Activated T-cell treated with anti-CD3 and anti-CD28 coated beads, Interleukin-2, amount 50 U/mL, for 1 hour (primary cell): ENCODE measurements around the gene TBL1Y.
"Not testable (repeated sequence)": the region's sequence is repeated elsewhere in the genome, so short reads cannot be mapped to it uniquely, and the experiment has no call there.

Source experiments
- DNase-seq: peaks from one replicate; pipeline ENCODE4 v3.0.0-alpha.2; 2020

Gene TBL1Y

GRCh38 chrY:6977783-6978182, 67.3 kb downstream of the TBL1Y start:
- no peak for DNase-seq

- DNase-seq, result no peak
Measured at GRCh38 chrY:6983221-6983620, 72.7 kb downstream of the TBL1Y start.

GRCh38 chrY:6987811-6988210, 77.3 kb downstream of the TBL1Y start:
- no peak for DNase-seq

- no peak for DNase-seq
Measured at GRCh38 chrY:6989886-6990620, 79.6 kb downstream of the TBL1Y start.

GRCh38 chrY:6992041-6992440, 81.5 kb downstream of the TBL1Y start:
- DNase-seq, result no peak

GRCh38 chrY:6995987-6996386, 85.5 kb downstream of the TBL1Y start:
- DNase-seq, result no peak

- no peak for DNase-seq
Measured at GRCh38 chrY:6997503-6998066, 87.1 kb downstream of the TBL1Y start.

- DNase-seq, result no peak
Measured at GRCh38 chrY:6999905-7000304, 89.4 kb downstream of the TBL1Y start.

GRCh38 chrY:7002581-7002980, 92.1 kb downstream of the TBL1Y start:
- no peak for DNase-seq

- no peak for DNase-seq
Measured at GRCh38 chrY:7007911-7008310, 97.4 kb downstream of the TBL1Y start.

GRCh38 chrY:7008578-7009355, 98.3 kb downstream of the TBL1Y start:
- no peak for DNase-seq

GRCh38 chrY:7013051-7013450, 102.6 kb downstream of the TBL1Y start:
- no peak for DNase-seq

- DNase-seq, result no peak
Measured at GRCh38 chrY:7016521-7016920, 106.0 kb downstream of the TBL1Y start.

- DNase-seq, result no peak
Measured at GRCh38 chrY:7017244-7018080, 107.0 kb downstream of the TBL1Y start.

GRCh38 chrY:7039037-7039436, 128.5 kb downstream of the TBL1Y start:
- no peak for DNase-seq

- DNase-seq, result no peak
Measured at GRCh38 chrY:7040662-7041061, 130.2 kb downstream of the TBL1Y start.

GRCh38 chrY:7041983-7042382, 131.5 kb downstream of the TBL1Y start:
- DNase-seq, result no peak

- DNase-seq, result not testable (repeated sequence)
Measured at GRCh38 chrY:7052461-7052860, 142.0 kb downstream of the TBL1Y start.

- DNase-seq, result no peak
Measured at GRCh38 chrY:7056886-7057285, 146.4 kb downstream of the TBL1Y start.

- DNase-seq, result no peak
Measured at GRCh38 chrY:7078725-7079124, 168.2 kb downstream of the TBL1Y start.

- not testable (repeated sequence) for DNase-seq
Measured at GRCh38 chrY:7080548-7080947, 170.1 kb downstream of the TBL1Y start.

GRCh38 chrY:7085606-7086005, 175.1 kb downstream of the TBL1Y start:
- no peak for DNase-seq

- DNase-seq, result no peak
Measured at GRCh38 chrY:7092836-7093235, 182.3 kb downstream of the TBL1Y start.
